ENCODE measurements around the gene DGKB.

DGKB gene

GRCh38 chr7:14395860-14396259 is 506.7 kb downstream of the DGKB start:
- in situ Hi-C loops (cut with HindIII; ENCODE audit: low pct_ligation_motif_present, low pct_unique_long_range_greater_than_20kb, low sequenced_read_pairs), result no loop called here

GRCh38 chr7:14394786-14395185 is 507.8 kb downstream of the DGKB start:
- in situ Hi-C loops (cut with HindIII; ENCODE audit: low pct_ligation_motif_present, low pct_unique_long_range_greater_than_20kb, low sequenced_read_pairs), result no loop called here
- no peak for DNase-seq

More at GRCh38 chr7:14395860-14396259, 506.7 kb downstream of the DGKB start:
- no peak for DNase-seq

- in situ Hi-C loops (cut with HindIII; ENCODE audit: low pct_ligation_motif_present, low pct_unique_long_range_greater_than_20kb, low sequenced_read_pairs), result no loop called here
- DNase-seq, result no peak
Observed at GRCh38 chr7:14389595-14389994, 513.0 kb downstream of the DGKB start.

GRCh38 chr7:14389181-14389591 is 513.4 kb downstream of the DGKB start:
- no peak for DNase-seq
- in situ Hi-C loops (cut with HindIII; ENCODE audit: low pct_ligation_motif_present, low pct_unique_long_range_greater_than_20kb, low sequenced_read_pairs), result no loop called here

- no peak for DNase-seq
- in situ Hi-C loops (cut with HindIII; ENCODE audit: low pct_ligation_motif_present, low pct_unique_long_range_greater_than_20kb, low sequenced_read_pairs), result no loop called here
Observed at GRCh38 chr7:14385074-14385473, 517.5 kb downstream of the DGKB start.

- in situ Hi-C loops (cut with HindIII; ENCODE audit: low pct_ligation_motif_present, low pct_unique_long_range_greater_than_20kb, low sequenced_read_pairs), result no loop called here
- no peak for DNase-seq
Observed at GRCh38 chr7:14381936-14382335, 520.6 kb downstream of the DGKB start.

- DNase-seq, result no peak
- in situ Hi-C loops (cut with HindIII; ENCODE audit: low pct_ligation_motif_present, low pct_unique_long_range_greater_than_20kb, low sequenced_read_pairs), result no loop called here
Observed at GRCh38 chr7:14381306-14381705, 521.2 kb downstream of the DGKB start.

GRCh38 chr7:14380881-14381280 is 521.7 kb downstream of the DGKB start:
- in situ Hi-C loops (cut with HindIII; ENCODE audit: low pct_ligation_motif_present, low pct_unique_long_range_greater_than_20kb, low sequenced_read_pairs), result no loop called here

GRCh38 chr7:14377646-14378266 is 524.8 kb downstream of the DGKB start:
- in situ Hi-C loops (cut with HindIII; ENCODE audit: low pct_ligation_motif_present, low pct_unique_long_range_greater_than_20kb, low sequenced_read_pairs), result no loop called here
- peak; percentile 34 for DNase-seq

More at GRCh38 chr7:14380881-14381280, 521.7 kb downstream of the DGKB start:
- DNase-seq, result no peak

GRCh38 chr7:14376711-14377110 is 525.8 kb downstream of the DGKB start:
- no peak for DNase-seq
- in situ Hi-C loops (cut with HindIII; ENCODE audit: low pct_ligation_motif_present, low pct_unique_long_range_greater_than_20kb, low sequenced_read_pairs), result no loop called here

- in situ Hi-C loops (cut with HindIII; ENCODE audit: low pct_ligation_motif_present, low pct_unique_long_range_greater_than_20kb, low sequenced_read_pairs), result no loop called here
- DNase-seq, result no peak
Observed at GRCh38 chr7:14375998-14376397, 526.6 kb downstream of the DGKB start.

GRCh38 chr7:14374336-14374735 is 528.2 kb downstream of the DGKB start:
- in situ Hi-C loops (cut with HindIII; ENCODE audit: low pct_ligation_motif_present, low pct_unique_long_range_greater_than_20kb, low sequenced_read_pairs), result no loop called here
- DNase-seq, result no peak

- no peak for DNase-seq
- in situ Hi-C loops (cut with HindIII; ENCODE audit: low pct_ligation_motif_present, low pct_unique_long_range_greater_than_20kb, low sequenced_read_pairs), result no loop called here
Observed at GRCh38 chr7:14368285-14368684, 534.3 kb downstream of the DGKB start.

GRCh38 chr7:14351167-14351566 is 551.4 kb downstream of the DGKB start:
- DNase-seq, result no peak
- in situ Hi-C loops (cut with HindIII; ENCODE audit: low pct_ligation_motif_present, low pct_unique_long_range_greater_than_20kb, low sequenced_read_pairs), result no loop called here

GRCh38 chr7:14341200-14341775 is 561.3 kb downstream of the DGKB start:
- in situ Hi-C loops (cut with HindIII; ENCODE audit: low pct_ligation_motif_present, low pct_unique_long_range_greater_than_20kb, low sequenced_read_pairs), result no loop called here
- no peak for DNase-seq

GRCh38 chr7:14340393-14341074 is 562.0 kb downstream of the DGKB start:
- in situ Hi-C loops (cut with HindIII; ENCODE audit: low pct_ligation_motif_present, low pct_unique_long_range_greater_than_20kb, low sequenced_read_pairs), result no loop called here
- DNase-seq, result no peak

- in situ Hi-C loops (cut with HindIII; ENCODE audit: low pct_ligation_motif_present, low pct_unique_long_range_greater_than_20kb, low sequenced_read_pairs), result no loop called here
- DNase-seq, result no peak
Observed at GRCh38 chr7:14339861-14340260, 562.7 kb downstream of the DGKB start.

- DNase-seq, result no peak
- in situ Hi-C loops (cut with HindIII; ENCODE audit: low pct_ligation_motif_present, low pct_unique_long_range_greater_than_20kb, low sequenced_read_pairs), result no loop called here
Observed at GRCh38 chr7:14336256-14336655, 566.3 kb downstream of the DGKB start.

GRCh38 chr7:14332155-14332554 is 570.4 kb downstream of the DGKB start:
- DNase-seq, result no peak
- in situ Hi-C loops (cut with HindIII; ENCODE audit: low pct_ligation_motif_present, low pct_unique_long_range_greater_than_20kb, low sequenced_read_pairs), result no loop called here

- no peak for DNase-seq
- in situ Hi-C loops (cut with HindIII; ENCODE audit: low pct_ligation_motif_present, low pct_unique_long_range_greater_than_20kb, low sequenced_read_pairs), result no loop called here
Observed at GRCh38 chr7:14324767-14325166, 577.8 kb downstream of the DGKB start.

Measured in ACHN (cell line).